Glutamatergic neuron (in vitro differentiated cells): ENCODE measurements around the gene KCNG2. TPM values are rescaled to one million over a fixed set of nuclear protein-coding genes. Genes with fewer than 3 reads are reported as not detected.

Experiments used
- DNase-seq: peaks from one replicate; pipeline ENCODE4 v3.0.0; 2022
- H3K27ac Mint-ChIP-seq: one replicate; pipeline ENCODE4 v1.8.0; 2020; ENCODE audit warnings: mild to moderate bottlenecking, mixed read lengths, inconsistent platforms; ENCODE audit not compliant: unreplicated experiment
- H3K27me3 Mint-ChIP-seq: one replicate; pipeline ENCODE4 v1.8.0; 2020; ENCODE audit warnings: mild to moderate bottlenecking, moderate library complexity, mixed read lengths, inconsistent platforms; ENCODE audit not compliant: unreplicated experiment
- H3K36me3 Mint-ChIP-seq: one replicate; pipeline ENCODE4 v1.8.0; 2020; ENCODE audit warnings: mild to moderate bottlenecking, mixed read lengths, inconsistent platforms; ENCODE audit not compliant: unreplicated experiment
- H3K4me1 Mint-ChIP-seq: one replicate; pipeline ENCODE4 v1.8.0; 2020; ENCODE audit warnings: mild to moderate bottlenecking, low read depth, mixed read lengths, inconsistent platforms; ENCODE audit not compliant: unreplicated experiment
- H3K4me3 Mint-ChIP-seq: one replicate; pipeline ENCODE4 v1.8.0; 2020; ENCODE audit warnings: mild to moderate bottlenecking, mixed read lengths, inconsistent platforms; ENCODE audit not compliant: unreplicated experiment
- H3K9me3 Mint-ChIP-seq: one replicate; pipeline ENCODE4 v1.8.0; 2020; ENCODE audit warnings: mild to moderate bottlenecking, moderate library complexity, mixed read lengths, inconsistent platforms; ENCODE audit not compliant: unreplicated experiment
- total RNA-seq: library from RNA; stranded (reverse); fragmentation: NEBNext Ultra II Directional; extraction: Animal tissue kit (Norgen Biotek cat#: 25700); gene quantifications from one replicate; pipeline ENCODE4 v1.2.1, GENCODE V29; 2021; ENCODE audit not compliant: unreplicated experiment
- TF ChIP-seq, protein P1 (sequence below): fragments of 200-600 bp; sonication (generic); IDR thresholded peaks from one replicate; pipeline ENCODE4 v1.5.0; 2021; ENCODE audit not compliant: partially characterized antibody, unreplicated experiment

The KCNG2 gene
- total RNA-seq, 1 donor from 2014 or later = 1.6 TPM

DNA sequence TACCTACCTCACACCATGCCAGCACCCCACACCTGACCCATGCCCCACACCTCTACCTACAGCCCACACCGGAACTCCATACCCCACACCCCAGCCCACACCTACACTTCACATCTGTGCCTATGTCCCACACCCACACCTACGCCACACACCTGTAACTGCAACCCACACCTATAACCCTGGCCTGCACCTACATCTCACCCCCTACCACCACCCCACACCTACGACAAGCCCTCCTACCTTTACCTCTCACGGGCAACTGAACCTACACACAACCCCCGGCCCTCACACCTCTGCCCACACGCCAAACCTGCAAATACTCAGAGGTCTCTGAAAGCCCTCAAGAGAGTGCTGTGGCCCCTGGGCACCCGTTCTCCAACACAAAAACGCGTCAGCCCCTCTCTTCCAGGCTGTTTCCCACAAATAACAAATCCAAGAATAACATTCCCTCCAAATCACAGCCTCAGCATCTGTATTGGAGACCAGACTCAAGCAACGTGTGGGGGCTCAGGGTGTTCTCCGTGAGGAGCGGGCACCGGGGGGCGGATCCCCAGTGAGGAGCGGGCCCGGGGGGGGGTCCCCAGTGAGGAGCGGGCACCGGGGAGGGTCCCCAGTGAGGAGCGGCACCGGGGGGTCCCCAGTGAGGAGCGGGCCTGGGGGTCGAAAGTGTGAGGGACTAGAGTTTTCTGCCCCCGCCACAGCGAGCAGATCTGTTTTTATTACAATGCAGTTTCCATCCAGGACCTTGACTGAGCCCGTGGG lies 120.3 kb downstream of the KCNG2 start:
- TF ChIP-seq, protein P1, sequence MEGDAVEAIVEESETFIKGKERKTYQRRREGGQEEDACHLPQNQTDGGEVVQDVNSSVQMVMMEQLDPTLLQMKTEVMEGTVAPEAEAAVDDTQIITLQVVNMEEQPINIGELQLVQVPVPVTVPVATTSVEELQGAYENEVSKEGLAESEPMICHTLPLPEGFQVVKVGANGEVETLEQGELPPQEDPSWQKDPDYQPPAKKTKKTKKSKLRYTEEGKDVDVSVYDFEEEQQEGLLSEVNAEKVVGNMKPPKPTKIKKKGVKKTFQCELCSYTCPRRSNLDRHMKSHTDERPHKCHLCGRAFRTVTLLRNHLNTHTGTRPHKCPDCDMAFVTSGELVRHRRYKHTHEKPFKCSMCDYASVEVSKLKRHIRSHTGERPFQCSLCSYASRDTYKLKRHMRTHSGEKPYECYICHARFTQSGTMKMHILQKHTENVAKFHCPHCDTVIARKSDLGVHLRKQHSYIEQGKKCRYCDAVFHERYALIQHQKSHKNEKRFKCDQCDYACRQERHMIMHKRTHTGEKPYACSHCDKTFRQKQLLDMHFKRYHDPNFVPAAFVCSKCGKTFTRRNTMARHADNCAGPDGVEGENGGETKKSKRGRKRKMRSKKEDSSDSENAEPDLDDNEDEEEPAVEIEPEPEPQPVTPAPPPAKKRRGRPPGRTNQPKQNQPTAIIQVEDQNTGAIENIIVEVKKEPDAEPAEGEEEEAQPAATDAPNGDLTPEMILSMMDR = no peak
- H3K27ac Mint-ChIP-seq = no peak overlapping the region
- peaks cover 2% of the 10 kb centered on the region for H3K4me1 Mint-ChIP-seq
- peaks cover 18% of the 10 kb centered on the region for H3K36me3 Mint-ChIP-seq
- H3K27me3 Mint-ChIP-seq = peaks cover 13% of the 10 kb centered on the region
- no peak overlapping the region for H3K4me3 Mint-ChIP-seq
- DNase-seq = no peak
- peaks cover 15% of the 10 kb centered on the region for H3K9me3 Mint-ChIP-seq

DNA sequence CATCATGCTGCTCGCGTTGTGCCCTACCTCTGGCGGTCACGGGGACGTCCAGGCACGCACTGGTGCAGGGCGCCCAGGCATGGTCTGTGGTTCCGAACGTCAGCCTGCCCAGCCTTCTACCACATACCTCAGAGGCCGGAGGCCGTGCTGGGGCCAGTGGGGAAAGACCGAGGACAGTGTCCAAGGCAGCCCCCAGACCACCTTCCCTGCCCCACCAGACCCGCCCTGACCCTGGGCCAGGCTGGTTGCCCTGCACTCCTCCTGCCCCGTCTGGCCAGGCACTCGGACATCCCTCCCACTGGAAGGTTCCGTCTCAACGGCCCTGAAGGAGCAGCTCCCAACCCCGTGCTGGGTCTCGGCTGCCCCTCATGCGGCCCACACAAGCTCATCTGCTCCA lies 120.9 kb downstream of the KCNG2 start:
- peaks cover 14% of the 10 kb centered on the region for H3K9me3 Mint-ChIP-seq
- no peak for DNase-seq
- peaks cover 9% of the 10 kb centered on the region for H3K27me3 Mint-ChIP-seq
- TF ChIP-seq, protein P1 = no peak
- H3K36me3 Mint-ChIP-seq = peaks cover 18% of the 10 kb centered on the region
- no peak overlapping the region for H3K27ac Mint-ChIP-seq
- H3K4me1 Mint-ChIP-seq = no peaks in the 10 kb centered on the region
- H3K4me3 Mint-ChIP-seq = no peak overlapping the region

DNA sequence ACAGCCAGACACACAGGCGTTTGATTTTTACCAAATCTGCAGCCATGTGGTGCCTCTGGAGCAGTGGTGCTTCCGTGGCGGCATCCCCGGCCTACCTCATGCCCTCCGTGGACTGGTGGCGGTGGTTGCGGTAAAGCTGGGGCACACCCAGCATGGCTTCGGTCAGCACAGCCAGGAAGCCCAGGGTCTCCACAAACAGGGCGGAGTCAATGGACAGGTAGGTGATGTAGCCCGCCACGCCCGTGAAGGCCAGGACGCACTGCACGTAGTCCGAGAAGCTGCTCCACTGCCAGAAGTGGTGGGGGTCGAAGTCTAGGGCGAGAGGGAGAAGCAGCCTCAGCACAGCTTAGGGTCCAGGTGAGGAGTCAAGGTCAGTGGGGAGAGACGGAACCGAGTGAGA lies 121.4 kb downstream of the KCNG2 start:
- Mint-ChIP-seq H3K27ac (no peak overlapping the region), H3K36me3 (peaks cover 18% of the 10 kb centered on the region), H3K27me3 (peaks cover 8% of the 10 kb centered on the region), H3K4me1 (no peaks in the 10 kb centered on the region), H3K9me3 (peaks cover 14% of the 10 kb centered on the region), H3K4me3 (no peak overlapping the region)
- no peak for DNase-seq
- TF ChIP-seq, protein P1 = no peak

DNA sequence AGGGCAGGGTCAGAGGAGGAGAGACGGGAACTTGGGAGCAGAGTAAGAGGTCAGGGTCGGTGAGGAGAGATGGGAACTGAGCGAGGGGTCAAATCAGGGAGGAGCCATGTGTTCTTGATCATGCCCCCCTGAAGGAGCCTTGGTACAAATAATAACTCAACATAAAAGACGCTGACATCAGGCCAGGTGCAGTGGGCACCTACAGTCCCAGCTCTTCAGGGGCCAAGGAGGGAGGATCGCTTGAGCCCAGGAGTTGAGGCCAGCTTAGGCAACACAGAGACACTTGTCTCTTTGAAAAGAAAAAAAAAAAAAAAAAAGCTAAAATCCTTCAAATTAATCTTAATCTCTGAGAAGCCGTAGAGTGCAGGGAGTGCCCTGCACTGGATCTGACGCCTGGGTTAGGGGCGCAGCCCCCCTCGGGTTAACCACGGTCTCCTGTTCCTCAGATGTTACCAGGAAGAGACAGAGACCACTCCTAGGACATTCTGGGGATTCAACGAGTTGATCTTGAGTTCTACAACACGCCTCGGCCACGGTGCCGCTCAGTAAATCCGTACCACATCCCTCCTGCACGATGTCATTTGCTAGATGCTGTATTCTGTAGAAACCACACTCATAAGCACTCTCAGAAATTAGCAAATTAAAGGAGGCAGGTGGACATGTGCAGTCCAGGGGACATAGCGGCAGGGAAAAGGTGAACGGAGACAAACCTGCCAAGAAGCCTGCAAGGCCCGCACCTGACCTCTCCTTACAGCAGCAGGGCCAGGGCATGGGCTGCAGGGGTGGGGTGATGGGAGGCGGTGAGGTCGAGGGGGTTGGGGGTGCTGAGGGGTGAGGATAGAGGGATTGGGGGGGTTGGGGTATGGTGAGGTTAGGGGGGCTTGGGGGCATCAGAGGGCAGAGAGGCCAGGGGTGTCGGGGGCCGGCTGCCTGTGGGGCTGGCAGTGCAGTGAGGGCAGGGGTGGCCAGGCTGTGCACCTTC lies 124.5 kb downstream of the KCNG2 start:
- Mint-ChIP-seq H3K9me3 (peaks cover 12% of the 10 kb centered on the region), H3K4me3 (no peak overlapping the region), H3K4me1 (peaks cover 15% of the 10 kb centered on the region), H3K36me3 (no peaks in the 10 kb centered on the region), H3K27ac (no peak overlapping the region), H3K27me3 (peaks cover 3% of the 10 kb centered on the region)
- TF ChIP-seq, protein P1 = no peak
- no peak for DNase-seq
